ENCODE measurements around the gene SORCS2. TPM values are rescaled to one million over a fixed set of nuclear protein-coding genes. Genes with fewer than 3 reads are reported as not detected.

The SORCS2 gene
- total RNA-seq, 1 donor from 2014 or later, result 7.2 TPM

- no peaks in the 10 kb centered on the region for H3K36me3 ChIP-seq
- intact Hi-C loops (cut with DNase I), result no loop called here
- no peaks in the 10 kb centered on the region for H3K9me3 ChIP-seq
- no peak for TF ChIP-seq CTCF (IDR thresholded peaks at IDR 0.05)
- ATAC-seq, result no peak
- no peak overlapping the region for H3K4me3 ChIP-seq
- H3K27ac ChIP-seq, result no peak overlapping the region
- no peaks in the 10 kb centered on the region for H3K27me3 ChIP-seq
- DNase-seq, result no peak
- no peaks in the 10 kb centered on the region for H3K4me1 ChIP-seq
Measured at GRCh38 chr4:7660176-7661039, 468.1 kb downstream of the SORCS2 start.

GRCh38 chr4:7661066-7661748 is 468.9 kb downstream of the SORCS2 start:
- Histone ChIP-seq H3K9me3 (no peaks in the 10 kb centered on the region), H3K27ac (no peak overlapping the region), H3K4me3 (no peak overlapping the region), H3K27me3 (no peaks in the 10 kb centered on the region), H3K36me3 (no peaks in the 10 kb centered on the region), H3K4me1 (no peaks in the 10 kb centered on the region)
- intact Hi-C loops (cut with DNase I), result no loop called here
- TF ChIP-seq CTCF (IDR thresholded peaks at IDR 0.05), result no peak
- ATAC-seq (no peak), DNase-seq (no peak)

- H3K4me3 ChIP-seq, result no peak overlapping the region
- DNase-seq (no peak), ATAC-seq (no peak)
- H3K36me3 ChIP-seq, result no peaks in the 10 kb centered on the region
- intact Hi-C loops (cut with DNase I), result no loop called here
- no peaks in the 10 kb centered on the region for H3K27me3 ChIP-seq
- no peaks in the 10 kb centered on the region for H3K9me3 ChIP-seq
- H3K4me1 ChIP-seq, result no peaks in the 10 kb centered on the region
- TF ChIP-seq CTCF (IDR thresholded peaks at IDR 0.05), result no peak
- H3K27ac ChIP-seq, result no peak overlapping the region
Measured at GRCh38 chr4:7661846-7662506, 469.6 kb downstream of the SORCS2 start.

- intact Hi-C loops (cut with DNase I), result no loop called here
- ATAC-seq (no peak), DNase-seq (no peak)
- TF ChIP-seq CTCF (IDR thresholded peaks at IDR 0.05), result no peak
- Histone ChIP-seq H3K4me3 (no peak overlapping the region), H3K4me1 (no peaks in the 10 kb centered on the region), H3K27me3 (no peaks in the 10 kb centered on the region), H3K27ac (no peak overlapping the region), H3K36me3 (no peaks in the 10 kb centered on the region), H3K9me3 (no peaks in the 10 kb centered on the region)
Measured at GRCh38 chr4:7662507-7662846, 470.1 kb downstream of the SORCS2 start.

- Histone ChIP-seq H3K36me3 (no peaks in the 10 kb centered on the region), H3K4me3 (no peak overlapping the region), H3K27me3 (no peaks in the 10 kb centered on the region), H3K9me3 (no peaks in the 10 kb centered on the region), H3K27ac (no peak overlapping the region), H3K4me1 (no peaks in the 10 kb centered on the region)
- no peak for TF ChIP-seq CTCF (IDR thresholded peaks at IDR 0.05)
- no peak for ATAC-seq
- no peak for DNase-seq
- intact Hi-C loops (cut with DNase I), result no loop called here
Measured at GRCh38 chr4:7663075-7663541, 470.8 kb downstream of the SORCS2 start.
